GM12874 (cell line): ENCODE results near the gene RMRP.

ENCODE experiments used
- CTCF ChIP-seq: IDR thresholded peaks from 2 replicates; pipeline ENCODE4 v1.5.1; 2011; ENCODE audit warnings: low read depth, mild to moderate bottlenecking, control low read depth, low read length, moderate library complexity; ENCODE audit not compliant: insufficient read depth

The RMRP gene

GRCh38 chr9:35700031-35700430 is 42.2 kb upstream of the RMRP start:
- TF ChIP-seq CTCF: no peak

- TF ChIP-seq CTCF: no peak
Measured at GRCh38 chr9:35698231-35698630, 40.4 kb upstream of the RMRP start.

- no peak for TF ChIP-seq CTCF
Measured at GRCh38 chr9:35697486-35697885, 39.7 kb upstream of the RMRP start.

GRCh38 chr9:35696520-35697215 is 38.8 kb upstream of the RMRP start:
- TF ChIP-seq CTCF: peak; percentile 97

- TF ChIP-seq CTCF: no peak
Measured at GRCh38 chr9:35695943-35696401, 38.2 kb upstream of the RMRP start.

GRCh38 chr9:35691757-35692301 is 34.0 kb upstream of the RMRP start:
- no peak for TF ChIP-seq CTCF

- TF ChIP-seq CTCF: no peak
Measured at GRCh38 chr9:35691334-35691650, 33.5 kb upstream of the RMRP start.
